ENCODE results near the gene LIG3.

LIG3 gene

DNA sequence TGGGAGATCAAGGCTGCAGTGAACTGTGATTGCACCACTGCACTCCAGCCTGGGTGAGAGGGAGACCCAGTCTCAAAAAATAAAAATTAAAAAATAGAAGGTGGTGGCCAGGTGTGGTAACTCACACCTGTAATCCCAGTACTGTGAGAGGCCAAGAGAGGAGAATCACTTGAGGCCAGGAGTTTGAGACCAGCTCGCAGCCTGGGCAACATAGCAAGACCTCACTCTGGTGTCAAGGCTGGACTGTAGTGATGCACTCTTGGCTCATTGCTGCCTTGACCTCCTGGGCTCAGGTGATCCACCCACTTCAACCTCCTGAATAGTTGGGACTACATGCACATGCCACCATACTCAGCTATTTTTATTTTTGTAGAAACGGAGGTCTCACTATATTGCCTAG lies 69.9 kb downstream of the LIG3 start:
- Mint-ChIP-seq H3K27me3 (ENCODE audit: low read depth) (no peaks in the 10 kb centered on the region), H3K36me3 (ENCODE audit: low read depth) (no peaks in the 10 kb centered on the region), H3K9me3 (no peaks in the 10 kb centered on the region), H3K27ac (no peak overlapping the region), H3K4me1 (peaks cover 28% of the 10 kb centered on the region), H3K4me3 (no peak overlapping the region)
- TF ChIP-seq, protein P1, sequence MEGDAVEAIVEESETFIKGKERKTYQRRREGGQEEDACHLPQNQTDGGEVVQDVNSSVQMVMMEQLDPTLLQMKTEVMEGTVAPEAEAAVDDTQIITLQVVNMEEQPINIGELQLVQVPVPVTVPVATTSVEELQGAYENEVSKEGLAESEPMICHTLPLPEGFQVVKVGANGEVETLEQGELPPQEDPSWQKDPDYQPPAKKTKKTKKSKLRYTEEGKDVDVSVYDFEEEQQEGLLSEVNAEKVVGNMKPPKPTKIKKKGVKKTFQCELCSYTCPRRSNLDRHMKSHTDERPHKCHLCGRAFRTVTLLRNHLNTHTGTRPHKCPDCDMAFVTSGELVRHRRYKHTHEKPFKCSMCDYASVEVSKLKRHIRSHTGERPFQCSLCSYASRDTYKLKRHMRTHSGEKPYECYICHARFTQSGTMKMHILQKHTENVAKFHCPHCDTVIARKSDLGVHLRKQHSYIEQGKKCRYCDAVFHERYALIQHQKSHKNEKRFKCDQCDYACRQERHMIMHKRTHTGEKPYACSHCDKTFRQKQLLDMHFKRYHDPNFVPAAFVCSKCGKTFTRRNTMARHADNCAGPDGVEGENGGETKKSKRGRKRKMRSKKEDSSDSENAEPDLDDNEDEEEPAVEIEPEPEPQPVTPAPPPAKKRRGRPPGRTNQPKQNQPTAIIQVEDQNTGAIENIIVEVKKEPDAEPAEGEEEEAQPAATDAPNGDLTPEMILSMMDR (IDR thresholded peaks at IDR 0.05; ENCODE audit: unreplicated experiment in 3 of 3), result no peak

DNA sequence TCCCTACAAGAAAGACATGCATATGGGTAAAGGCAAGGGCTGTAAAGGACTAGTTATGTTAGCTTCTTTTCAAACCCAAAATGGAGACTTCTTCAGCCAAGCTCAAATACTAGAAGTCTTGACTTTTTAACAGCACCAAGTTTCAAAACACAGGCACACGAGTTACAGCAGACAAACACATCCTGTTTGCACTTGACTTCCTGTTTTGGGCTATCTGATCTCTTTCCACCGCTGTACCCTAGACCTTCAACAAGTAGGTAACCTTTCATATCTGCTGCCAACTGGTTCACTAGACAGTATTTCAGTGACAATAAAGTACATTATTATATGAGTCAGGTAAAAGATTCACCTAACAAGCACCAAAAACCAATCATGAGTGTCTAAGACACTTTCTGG lies 70.9 kb downstream of the LIG3 start:
- Mint-ChIP-seq H3K27ac (peak overlapping the region; percentile 1 to 73 (median 33)), H3K4me1 (peaks cover 25% of the 10 kb centered on the region)
- TF ChIP-seq, protein P1 (IDR thresholded peaks at IDR 0.05; ENCODE audit: unreplicated experiment in 3 of 3), result no peak

DNA sequence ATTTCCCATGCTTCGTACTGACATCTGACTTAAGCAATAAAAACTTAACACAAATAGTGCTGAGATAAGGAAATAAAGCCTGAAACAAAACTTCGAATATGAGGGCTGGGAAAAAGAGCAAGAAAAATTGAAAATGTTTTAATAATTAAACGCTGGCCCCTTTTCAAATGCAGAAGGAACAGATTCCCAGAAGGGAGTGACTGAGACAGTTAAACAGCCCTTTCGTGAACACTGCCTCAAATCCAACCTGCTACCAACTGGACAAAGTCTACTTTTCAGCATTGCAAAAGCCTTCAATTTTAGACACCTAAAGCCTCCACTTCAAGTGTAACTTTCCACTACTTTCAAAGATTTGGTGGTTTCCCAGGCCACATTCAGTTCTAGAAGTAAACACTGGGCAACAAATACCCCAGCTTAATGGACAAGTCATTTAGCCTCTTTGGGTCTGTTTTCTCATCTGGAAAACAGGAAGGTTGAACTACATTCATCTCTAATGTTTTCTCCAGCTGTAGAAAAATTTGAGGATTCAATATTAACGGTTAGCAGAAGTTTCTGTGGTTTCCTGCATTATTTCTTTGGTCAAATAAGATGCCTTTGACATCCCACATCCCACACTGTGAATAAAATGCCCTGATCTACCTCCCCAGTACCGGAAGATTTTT lies 71.4 kb downstream of the LIG3 start:
- H3K4me3 Mint-ChIP-seq, result no peak overlapping the region

More for the DNA sequence above, 70.9 kb downstream of the LIG3 start:
- Mint-ChIP-seq H3K36me3 (ENCODE audit: low read depth) (no peaks in the 10 kb centered on the region), H3K4me3 (no peak overlapping the region), H3K9me3 (no peaks in the 10 kb centered on the region), H3K27me3 (ENCODE audit: low read depth) (no peaks in the 10 kb centered on the region)

DNA sequence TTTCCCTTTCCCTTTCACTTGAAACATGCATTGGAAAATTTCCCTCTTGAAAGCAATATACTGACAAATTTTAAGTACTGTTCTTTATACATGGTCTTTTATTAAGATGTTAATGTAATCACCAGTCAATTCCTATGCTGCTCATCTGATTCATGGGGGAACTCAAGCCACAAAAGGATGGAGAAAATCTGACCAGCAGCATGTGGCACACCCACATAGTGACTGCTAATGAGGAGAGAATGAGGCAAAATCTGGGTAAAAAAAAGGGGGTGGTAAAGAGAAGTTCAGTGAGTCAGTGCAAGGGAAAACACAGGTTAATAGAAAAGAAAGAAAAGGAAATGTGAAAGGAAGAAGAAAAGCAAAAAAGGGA lies 71.9 kb downstream of the LIG3 start:
- peaks cover 15% of the 10 kb centered on the region for H3K4me1 Mint-ChIP-seq

More for the DNA sequence above, 71.4 kb downstream of the LIG3 start:
- H3K9me3 Mint-ChIP-seq, result no peaks in the 10 kb centered on the region
- H3K36me3 Mint-ChIP-seq (ENCODE audit: low read depth), result no peaks in the 10 kb centered on the region
- peaks cover 20% of the 10 kb centered on the region for H3K4me1 Mint-ChIP-seq
- TF ChIP-seq, protein P1 (IDR thresholded peaks at IDR 0.05; ENCODE audit: unreplicated experiment in 3 of 3), result no peak
- H3K27me3 Mint-ChIP-seq (ENCODE audit: low read depth), result no peaks in the 10 kb centered on the region
- peak overlapping the region; percentile 1 to 73 (median 33) for H3K27ac Mint-ChIP-seq

DNA sequence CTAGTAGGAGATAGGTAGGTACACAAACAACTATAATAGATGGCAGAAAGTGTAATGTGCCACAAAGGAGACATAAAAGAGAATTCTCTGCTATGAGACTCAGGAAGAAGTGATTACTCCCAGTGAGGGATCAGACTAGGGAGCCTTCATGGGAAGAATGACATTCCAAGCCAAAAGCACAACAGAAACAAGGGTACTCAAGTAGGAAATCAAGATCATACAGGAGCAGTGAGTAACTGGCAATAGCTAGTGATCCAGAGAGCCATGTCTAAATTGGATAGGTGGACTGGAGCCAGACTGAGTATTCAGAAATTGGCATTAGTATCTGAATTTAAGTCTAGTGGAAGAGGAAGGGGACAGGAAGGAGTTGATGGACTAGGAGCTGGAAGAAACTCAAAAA lies 72.5 kb downstream of the LIG3 start:
- Mint-ChIP-seq H3K27me3 (ENCODE audit: low read depth) (no peaks in the 10 kb centered on the region), H3K4me1 (peaks cover 15% of the 10 kb centered on the region), H3K9me3 (no peaks in the 10 kb centered on the region), H3K27ac (no peak overlapping the region), H3K36me3 (ENCODE audit: low read depth) (no peaks in the 10 kb centered on the region), H3K4me3 (no peak overlapping the region)
- TF ChIP-seq, protein P1 (IDR thresholded peaks at IDR 0.05; ENCODE audit: unreplicated experiment in 3 of 3), result no peak

More for the DNA sequence above, 71.9 kb downstream of the LIG3 start:
- Mint-ChIP-seq H3K27me3 (ENCODE audit: low read depth) (no peaks in the 10 kb centered on the region), H3K36me3 (ENCODE audit: low read depth) (no peaks in the 10 kb centered on the region), H3K9me3 (no peaks in the 10 kb centered on the region), H3K4me3 (no peak overlapping the region), H3K27ac (peak overlapping the region in 2 of 3 experiments; percentile 1 to 73)
- TF ChIP-seq, protein P1 (IDR thresholded peaks at IDR 0.05; ENCODE audit: unreplicated experiment in 3 of 3), result no peak

DNA sequence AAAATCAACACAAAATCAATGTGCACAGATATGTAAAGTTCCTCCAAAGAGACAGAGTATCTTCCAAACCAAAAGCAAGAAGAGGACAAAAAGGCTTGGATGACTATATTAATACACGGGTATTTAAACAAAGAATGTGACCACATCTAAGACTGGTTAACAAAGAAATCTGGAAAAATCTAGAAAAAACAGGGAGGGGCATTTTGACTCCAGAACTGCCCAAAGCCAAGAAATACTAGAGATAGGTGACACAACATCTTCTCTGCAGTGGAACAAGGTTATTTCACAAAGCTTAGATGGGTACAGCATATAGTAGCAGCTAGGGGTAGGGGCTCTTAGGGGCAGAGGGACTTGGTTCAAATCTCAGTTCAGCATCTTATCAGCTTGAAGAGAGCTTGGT lies 72.9 kb downstream of the LIG3 start:
- H3K36me3 Mint-ChIP-seq (ENCODE audit: low read depth), result no peaks in the 10 kb centered on the region
- H3K4me3 Mint-ChIP-seq, result no peak overlapping the region
- H3K27me3 Mint-ChIP-seq (ENCODE audit: low read depth), result no peaks in the 10 kb centered on the region
- peaks cover 15% of the 10 kb centered on the region for H3K4me1 Mint-ChIP-seq
- no peaks in the 10 kb centered on the region for H3K9me3 Mint-ChIP-seq
- TF ChIP-seq, protein P1 (IDR thresholded peaks at IDR 0.05; ENCODE audit: unreplicated experiment in 3 of 3), result no peak
- H3K27ac Mint-ChIP-seq, result no peak overlapping the region

Measured in nephron (organoid).